ENCODE data around the gene SCUBE3.

DNA sequence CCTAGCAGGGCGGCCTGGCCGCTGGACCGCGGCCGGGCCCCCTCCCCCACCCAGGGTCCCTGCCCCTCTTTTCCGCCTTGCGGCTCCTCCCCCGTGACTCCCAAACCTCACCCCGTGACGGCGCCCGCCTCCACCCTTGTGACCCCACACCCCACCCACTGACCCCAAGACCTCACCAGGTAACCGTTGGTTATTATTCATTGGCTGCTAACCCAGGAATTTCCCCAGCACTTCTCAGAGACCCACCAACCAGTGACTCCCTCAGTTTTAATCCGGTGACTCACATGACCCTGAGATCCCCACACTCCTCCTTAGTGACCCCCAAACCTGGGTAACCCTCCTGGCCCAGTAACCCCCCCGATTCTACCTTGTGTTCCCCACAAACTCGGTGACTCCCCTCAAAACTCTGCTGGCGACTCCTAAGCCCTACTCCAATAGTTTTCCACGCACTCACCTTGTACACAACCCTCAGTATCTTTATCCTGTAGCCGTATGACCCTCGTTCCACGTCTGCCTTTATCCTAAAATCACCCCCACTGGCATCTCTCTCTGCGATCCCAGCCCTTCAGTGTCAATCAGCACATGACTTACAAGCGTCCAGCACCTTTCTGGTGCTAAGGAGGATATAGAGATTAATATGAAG, 46.3 kb downstream of the SCUBE3 start:
- TF ChIP-seq JUND (IDR thresholded peaks at IDR 0.05) = no peak
- TF ChIP-seq, protein P1, sequence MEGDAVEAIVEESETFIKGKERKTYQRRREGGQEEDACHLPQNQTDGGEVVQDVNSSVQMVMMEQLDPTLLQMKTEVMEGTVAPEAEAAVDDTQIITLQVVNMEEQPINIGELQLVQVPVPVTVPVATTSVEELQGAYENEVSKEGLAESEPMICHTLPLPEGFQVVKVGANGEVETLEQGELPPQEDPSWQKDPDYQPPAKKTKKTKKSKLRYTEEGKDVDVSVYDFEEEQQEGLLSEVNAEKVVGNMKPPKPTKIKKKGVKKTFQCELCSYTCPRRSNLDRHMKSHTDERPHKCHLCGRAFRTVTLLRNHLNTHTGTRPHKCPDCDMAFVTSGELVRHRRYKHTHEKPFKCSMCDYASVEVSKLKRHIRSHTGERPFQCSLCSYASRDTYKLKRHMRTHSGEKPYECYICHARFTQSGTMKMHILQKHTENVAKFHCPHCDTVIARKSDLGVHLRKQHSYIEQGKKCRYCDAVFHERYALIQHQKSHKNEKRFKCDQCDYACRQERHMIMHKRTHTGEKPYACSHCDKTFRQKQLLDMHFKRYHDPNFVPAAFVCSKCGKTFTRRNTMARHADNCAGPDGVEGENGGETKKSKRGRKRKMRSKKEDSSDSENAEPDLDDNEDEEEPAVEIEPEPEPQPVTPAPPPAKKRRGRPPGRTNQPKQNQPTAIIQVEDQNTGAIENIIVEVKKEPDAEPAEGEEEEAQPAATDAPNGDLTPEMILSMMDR (IDR thresholded peaks at IDR 0.05 in 2 of 3, conservative IDR thresholded peaks at IDR 0.05 in 1 of 3; ENCODE audit: borderline replicate concordance in 1 of 3, insufficient read depth in 1 of 3, low read depth in 2 of 3, low read length in 2 of 3) = no peak
- no peak for TF ChIP-seq TCF7L2 (IDR thresholded peaks at IDR 0.05; ENCODE audit: borderline replicate concordance, extremely low read depth, insufficient read depth, insufficient read length)
- no peak for TF ChIP-seq EZH2phosphoT487 (IDR thresholded peaks at IDR 0.05; ENCODE audit: borderline replicate concordance)
- TF ChIP-seq, protein P2, sequence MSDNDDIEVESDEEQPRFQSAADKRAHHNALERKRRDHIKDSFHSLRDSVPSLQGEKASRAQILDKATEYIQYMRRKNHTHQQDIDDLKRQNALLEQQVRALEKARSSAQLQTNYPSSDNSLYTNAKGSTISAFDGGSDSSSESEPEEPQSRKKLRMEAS (IDR thresholded peaks at IDR 0.05) = no peak
- TF ChIP-seq, protein P3, sequence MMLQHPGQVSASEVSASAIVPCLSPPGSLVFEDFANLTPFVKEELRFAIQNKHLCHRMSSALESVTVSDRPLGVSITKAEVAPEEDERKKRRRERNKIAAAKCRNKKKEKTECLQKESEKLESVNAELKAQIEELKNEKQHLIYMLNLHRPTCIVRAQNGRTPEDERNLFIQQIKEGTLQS (IDR thresholded peaks at IDR 0.05) = no peak
- TF ChIP-seq, protein P4, sequence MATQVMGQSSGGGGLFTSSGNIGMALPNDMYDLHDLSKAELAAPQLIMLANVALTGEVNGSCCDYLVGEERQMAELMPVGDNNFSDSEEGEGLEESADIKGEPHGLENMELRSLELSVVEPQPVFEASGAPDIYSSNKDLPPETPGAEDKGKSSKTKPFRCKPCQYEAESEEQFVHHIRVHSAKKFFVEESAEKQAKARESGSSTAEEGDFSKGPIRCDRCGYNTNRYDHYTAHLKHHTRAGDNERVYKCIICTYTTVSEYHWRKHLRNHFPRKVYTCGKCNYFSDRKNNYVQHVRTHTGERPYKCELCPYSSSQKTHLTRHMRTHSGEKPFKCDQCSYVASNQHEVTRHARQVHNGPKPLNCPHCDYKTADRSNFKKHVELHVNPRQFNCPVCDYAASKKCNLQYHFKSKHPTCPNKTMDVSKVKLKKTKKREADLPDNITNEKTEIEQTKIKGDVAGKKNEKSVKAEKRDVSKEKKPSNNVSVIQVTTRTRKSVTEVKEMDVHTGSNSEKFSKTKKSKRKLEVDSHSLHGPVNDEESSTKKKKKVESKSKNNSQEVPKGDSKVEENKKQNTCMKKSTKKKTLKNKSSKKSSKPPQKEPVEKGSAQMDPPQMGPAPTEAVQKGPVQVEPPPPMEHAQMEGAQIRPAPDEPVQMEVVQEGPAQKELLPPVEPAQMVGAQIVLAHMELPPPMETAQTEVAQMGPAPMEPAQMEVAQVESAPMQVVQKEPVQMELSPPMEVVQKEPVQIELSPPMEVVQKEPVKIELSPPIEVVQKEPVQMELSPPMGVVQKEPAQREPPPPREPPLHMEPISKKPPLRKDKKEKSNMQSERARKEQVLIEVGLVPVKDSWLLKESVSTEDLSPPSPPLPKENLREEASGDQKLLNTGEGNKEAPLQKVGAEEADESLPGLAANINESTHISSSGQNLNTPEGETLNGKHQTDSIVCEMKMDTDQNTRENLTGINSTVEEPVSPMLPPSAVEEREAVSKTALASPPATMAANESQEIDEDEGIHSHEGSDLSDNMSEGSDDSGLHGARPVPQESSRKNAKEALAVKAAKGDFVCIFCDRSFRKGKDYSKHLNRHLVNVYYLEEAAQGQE (IDR thresholded peaks at IDR 0.05; ENCODE audit: low read depth) = no peak
- TF ChIP-seq POLR2A (IDR thresholded peaks at IDR 0.05; ENCODE audit: borderline replicate concordance, extremely low read depth, insufficient read depth, insufficient read length) = no peak
- TF ChIP-seq ZNF274 (IDR thresholded peaks at IDR 0.05; ENCODE audit: low read depth, low read length) = no peak
- no peak for TF ChIP-seq POLR2AphosphoS5 (IDR thresholded peaks at IDR 0.05; ENCODE audit: low read depth, low read length)
- TF ChIP-seq SRF (IDR thresholded peaks at IDR 0.05; ENCODE audit: low read depth) = no peak
- no peak for TF ChIP-seq YY1 (IDR thresholded peaks at IDR 0.05; ENCODE audit: extremely low read depth, insufficient replicate concordance, low read depth, low read length)

Measured in HCT116 (cell line).